ENCODE measurements around the gene UNG.

The UNG gene

DNA sequence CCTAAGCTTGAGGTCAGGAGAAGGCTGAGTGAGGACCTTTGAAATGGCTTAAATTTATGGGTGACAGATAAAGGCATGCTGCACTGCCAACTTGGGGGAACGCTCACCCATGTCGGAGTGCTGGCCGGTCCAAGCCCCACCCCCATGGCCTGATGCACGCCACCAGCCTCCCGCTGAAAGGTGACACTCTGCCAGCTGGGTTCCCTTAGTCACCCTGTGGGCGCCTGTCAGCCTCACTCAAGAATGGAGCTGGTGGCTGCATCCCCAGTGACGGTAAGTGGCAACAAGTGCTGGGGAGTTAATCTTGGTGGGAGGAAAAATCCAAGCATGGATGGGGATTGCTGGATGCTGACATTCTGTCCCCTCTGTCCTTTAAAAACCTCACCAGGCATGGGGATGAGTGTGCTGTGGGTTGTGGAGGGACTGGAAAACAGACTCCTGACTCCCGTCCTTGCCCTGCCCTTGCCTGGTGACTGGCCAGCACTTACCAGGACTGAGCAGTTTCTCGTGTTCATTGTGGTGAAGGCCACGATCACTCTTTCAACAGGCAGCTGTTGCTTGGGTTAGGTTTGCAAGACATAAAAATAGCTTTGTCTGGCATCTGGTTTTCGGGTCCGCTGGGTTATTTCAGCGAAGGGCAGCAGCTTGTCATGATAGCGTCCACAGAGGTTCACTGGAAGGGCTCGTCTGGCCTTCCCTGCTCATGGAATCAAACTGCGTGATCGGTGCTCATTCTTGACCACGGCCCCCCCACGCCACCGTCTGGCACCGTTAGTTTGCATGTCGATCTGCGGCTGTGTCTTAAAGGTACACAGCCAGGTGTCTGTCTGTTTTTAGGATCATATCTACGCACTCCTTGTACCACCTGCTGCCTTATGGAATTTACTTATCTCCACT lies 34.0 kb downstream of the UNG start:
- no peak overlapping the region for H3K27ac ChIP-seq (replicated peaks)
- H3K27me3 ChIP-seq (ENCODE audit: insufficient read depth, poor library complexity, severe bottlenecking), result no peaks in the 10 kb centered on the region
- no peak overlapping the region for H3K4me3 ChIP-seq (replicated peaks; ENCODE audit: insufficient read depth, low read length)
- DNase-seq (ENCODE audit: low read depth in 1 of 2, low spot score in 1 of 2), result no peak
- TF ChIP-seq, protein P1, sequence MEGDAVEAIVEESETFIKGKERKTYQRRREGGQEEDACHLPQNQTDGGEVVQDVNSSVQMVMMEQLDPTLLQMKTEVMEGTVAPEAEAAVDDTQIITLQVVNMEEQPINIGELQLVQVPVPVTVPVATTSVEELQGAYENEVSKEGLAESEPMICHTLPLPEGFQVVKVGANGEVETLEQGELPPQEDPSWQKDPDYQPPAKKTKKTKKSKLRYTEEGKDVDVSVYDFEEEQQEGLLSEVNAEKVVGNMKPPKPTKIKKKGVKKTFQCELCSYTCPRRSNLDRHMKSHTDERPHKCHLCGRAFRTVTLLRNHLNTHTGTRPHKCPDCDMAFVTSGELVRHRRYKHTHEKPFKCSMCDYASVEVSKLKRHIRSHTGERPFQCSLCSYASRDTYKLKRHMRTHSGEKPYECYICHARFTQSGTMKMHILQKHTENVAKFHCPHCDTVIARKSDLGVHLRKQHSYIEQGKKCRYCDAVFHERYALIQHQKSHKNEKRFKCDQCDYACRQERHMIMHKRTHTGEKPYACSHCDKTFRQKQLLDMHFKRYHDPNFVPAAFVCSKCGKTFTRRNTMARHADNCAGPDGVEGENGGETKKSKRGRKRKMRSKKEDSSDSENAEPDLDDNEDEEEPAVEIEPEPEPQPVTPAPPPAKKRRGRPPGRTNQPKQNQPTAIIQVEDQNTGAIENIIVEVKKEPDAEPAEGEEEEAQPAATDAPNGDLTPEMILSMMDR (IDR thresholded peaks at IDR 0.05; ENCODE audit: insufficient read depth, low read length), result no peak
- no peak for TF ChIP-seq POLR2AphosphoS5 (IDR thresholded peaks at IDR 0.05; ENCODE audit: low read depth)
- no peak for TF ChIP-seq SPI1 (IDR thresholded peaks at IDR 0.05; ENCODE audit: borderline replicate concordance, low read depth)
- TF ChIP-seq, protein P2, sequence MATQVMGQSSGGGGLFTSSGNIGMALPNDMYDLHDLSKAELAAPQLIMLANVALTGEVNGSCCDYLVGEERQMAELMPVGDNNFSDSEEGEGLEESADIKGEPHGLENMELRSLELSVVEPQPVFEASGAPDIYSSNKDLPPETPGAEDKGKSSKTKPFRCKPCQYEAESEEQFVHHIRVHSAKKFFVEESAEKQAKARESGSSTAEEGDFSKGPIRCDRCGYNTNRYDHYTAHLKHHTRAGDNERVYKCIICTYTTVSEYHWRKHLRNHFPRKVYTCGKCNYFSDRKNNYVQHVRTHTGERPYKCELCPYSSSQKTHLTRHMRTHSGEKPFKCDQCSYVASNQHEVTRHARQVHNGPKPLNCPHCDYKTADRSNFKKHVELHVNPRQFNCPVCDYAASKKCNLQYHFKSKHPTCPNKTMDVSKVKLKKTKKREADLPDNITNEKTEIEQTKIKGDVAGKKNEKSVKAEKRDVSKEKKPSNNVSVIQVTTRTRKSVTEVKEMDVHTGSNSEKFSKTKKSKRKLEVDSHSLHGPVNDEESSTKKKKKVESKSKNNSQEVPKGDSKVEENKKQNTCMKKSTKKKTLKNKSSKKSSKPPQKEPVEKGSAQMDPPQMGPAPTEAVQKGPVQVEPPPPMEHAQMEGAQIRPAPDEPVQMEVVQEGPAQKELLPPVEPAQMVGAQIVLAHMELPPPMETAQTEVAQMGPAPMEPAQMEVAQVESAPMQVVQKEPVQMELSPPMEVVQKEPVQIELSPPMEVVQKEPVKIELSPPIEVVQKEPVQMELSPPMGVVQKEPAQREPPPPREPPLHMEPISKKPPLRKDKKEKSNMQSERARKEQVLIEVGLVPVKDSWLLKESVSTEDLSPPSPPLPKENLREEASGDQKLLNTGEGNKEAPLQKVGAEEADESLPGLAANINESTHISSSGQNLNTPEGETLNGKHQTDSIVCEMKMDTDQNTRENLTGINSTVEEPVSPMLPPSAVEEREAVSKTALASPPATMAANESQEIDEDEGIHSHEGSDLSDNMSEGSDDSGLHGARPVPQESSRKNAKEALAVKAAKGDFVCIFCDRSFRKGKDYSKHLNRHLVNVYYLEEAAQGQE (IDR thresholded peaks at IDR 0.05; ENCODE audit: insufficient replicate concordance, low read depth), result no peak
- TF ChIP-seq GABPA (IDR thresholded peaks at IDR 0.05; ENCODE audit: low read depth), result no peak

DNA sequence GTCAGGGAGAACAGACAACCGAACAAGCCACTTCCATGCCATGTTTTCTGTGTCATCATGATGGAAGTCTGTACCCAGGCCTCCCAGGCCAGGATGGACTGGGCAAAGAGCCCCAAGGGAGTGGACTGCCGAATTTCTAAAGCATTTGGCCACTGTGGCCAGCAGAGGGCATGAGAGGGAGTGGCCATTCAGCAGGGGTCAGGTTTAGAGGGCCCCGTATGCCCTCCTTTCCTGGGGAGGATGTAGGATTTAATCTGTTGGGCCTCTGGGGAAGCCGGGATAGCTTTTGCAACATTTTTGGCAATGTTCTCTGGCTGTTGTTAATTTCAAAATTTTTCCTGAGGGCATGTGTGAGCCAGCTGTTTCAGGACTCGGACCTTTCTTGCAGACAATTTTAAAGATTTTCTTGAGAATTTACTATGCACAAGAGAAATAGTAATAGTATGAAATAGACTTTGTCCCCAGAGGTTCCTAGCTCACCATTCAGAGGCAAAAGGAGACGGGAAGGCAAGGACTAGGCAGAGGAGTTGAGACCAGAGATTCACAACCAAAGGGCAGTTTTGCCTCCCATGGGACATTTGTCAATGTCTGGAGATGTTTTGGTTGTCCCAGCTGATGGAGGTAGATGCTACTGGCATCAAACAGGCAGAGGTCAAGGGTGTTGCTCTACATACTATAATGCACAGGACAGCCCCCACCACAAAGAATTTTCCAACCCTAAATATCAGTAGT lies 37.0 kb downstream of the UNG start:
- no peaks in the 10 kb centered on the region for H3K27me3 ChIP-seq (ENCODE audit: insufficient read depth, poor library complexity, severe bottlenecking)
- H3K27ac ChIP-seq (replicated peaks), result no peak overlapping the region
- no peak for DNase-seq (ENCODE audit: low read depth in 1 of 2, low spot score in 1 of 2)
- H3K4me3 ChIP-seq (replicated peaks; ENCODE audit: insufficient read depth, low read length), result no peak overlapping the region
- TF ChIP-seq, protein P2 (IDR thresholded peaks at IDR 0.05; ENCODE audit: insufficient replicate concordance, low read depth), result no peak
- TF ChIP-seq, protein P1 (IDR thresholded peaks at IDR 0.05; ENCODE audit: insufficient read depth, low read length), result no peak
- TF ChIP-seq GABPA (IDR thresholded peaks at IDR 0.05; ENCODE audit: low read depth) (no peak), SPI1 (IDR thresholded peaks at IDR 0.05; ENCODE audit: borderline replicate concordance, low read depth) (no peak), POLR2AphosphoS5 (IDR thresholded peaks at IDR 0.05; ENCODE audit: low read depth) (no peak)

DNA sequence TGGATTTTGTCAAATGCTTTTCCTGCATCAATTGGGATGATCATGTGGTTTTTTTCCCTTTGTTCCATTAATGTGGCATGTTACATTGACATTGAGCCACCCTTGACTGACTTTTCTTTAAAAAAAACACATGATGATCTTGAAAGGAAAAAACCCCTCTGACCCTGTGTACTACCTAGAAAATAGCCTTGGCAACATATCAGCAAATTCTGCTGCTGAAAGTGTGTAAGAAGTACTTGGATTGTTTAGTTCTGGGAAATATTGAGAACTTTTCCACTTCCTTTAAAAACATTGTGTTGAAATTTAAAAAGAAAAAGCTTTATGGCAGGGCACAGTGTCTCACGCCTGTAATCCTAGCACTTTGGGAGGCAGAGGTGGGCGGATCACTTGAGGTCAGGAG lies 39.7 kb downstream of the UNG start:
- Histone ChIP-seq H3K27ac (replicated peaks) (no peak overlapping the region), H3K4me3 (replicated peaks; ENCODE audit: insufficient read depth, low read length) (no peak overlapping the region)

DNA sequence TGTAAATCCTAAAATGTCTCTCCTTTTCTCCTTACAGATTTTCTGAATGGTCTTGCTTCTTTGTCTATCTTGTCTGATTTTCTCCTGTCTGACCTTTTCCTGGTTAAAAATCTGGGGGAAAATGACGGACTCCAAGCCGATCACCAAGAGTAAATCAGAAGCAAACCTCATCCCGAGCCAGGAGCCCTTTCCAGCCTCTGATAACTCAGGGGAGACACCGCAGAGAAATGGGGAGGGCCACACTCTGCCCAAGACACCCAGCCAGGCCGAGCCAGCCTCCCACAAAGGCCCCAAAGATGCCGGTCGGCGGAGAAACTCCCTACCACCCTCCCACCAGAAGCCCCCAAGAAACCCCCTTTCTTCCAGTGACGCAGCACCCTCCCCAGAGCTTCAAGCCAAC lies 42.0 kb downstream of the UNG start:
- Histone ChIP-seq H3K27ac (replicated peaks) (no peak overlapping the region), H3K27me3 (ENCODE audit: insufficient read depth, poor library complexity, severe bottlenecking) (peaks cover 3% of the 10 kb centered on the region), H3K4me3 (replicated peaks; ENCODE audit: insufficient read depth, low read length) (no peak overlapping the region)
- TF ChIP-seq SPI1 (IDR thresholded peaks at IDR 0.05; ENCODE audit: borderline replicate concordance, low read depth) (no peak), GABPA (IDR thresholded peaks at IDR 0.05; ENCODE audit: low read depth) (no peak)
- no peak for DNase-seq (ENCODE audit: low read depth in 1 of 2, low spot score in 1 of 2)

More for the DNA sequence above, 39.7 kb downstream of the UNG start:
- DNase-seq (ENCODE audit: low read depth in 1 of 2, low spot score in 1 of 2), result no peak
- TF ChIP-seq SPI1 (IDR thresholded peaks at IDR 0.05; ENCODE audit: borderline replicate concordance, low read depth), result no peak
- no peaks in the 10 kb centered on the region for H3K27me3 ChIP-seq (ENCODE audit: insufficient read depth, poor library complexity, severe bottlenecking)

Data from HL-60 (cell line).